NCI-H748 treated with DMSO at 0.1 percent for 48 hours (cell line): Measurements from ENCODE around the gene PMM2.

Experiments used
- DNase-seq: peaks from one replicate; lab custom pipeline; 2025; lab: John Stamatoyannopoulos, UW

The PMM2 gene

GRCh38 chr16:8851761-8852403 lies 54.2 kb downstream of the PMM2 start:
- DNase-seq, result no peak

GRCh38 chr16:8852534-8852933 lies 54.9 kb downstream of the PMM2 start:
- DNase-seq, result no peak

GRCh38 chr16:8853150-8853549 lies 55.5 kb downstream of the PMM2 start:
- DNase-seq, result no peak

GRCh38 chr16:8853611-8854010 lies 56.0 kb downstream of the PMM2 start:
- no peak for DNase-seq

- no peak for DNase-seq
Measured at GRCh38 chr16:8854298-8854948, 56.8 kb downstream of the PMM2 start.

GRCh38 chr16:8855051-8855786 lies 57.6 kb downstream of the PMM2 start:
- DNase-seq, result no peak

- no peak for DNase-seq
Measured at GRCh38 chr16:8855972-8856371, 58.3 kb downstream of the PMM2 start.

GRCh38 chr16:8858994-8859912 lies 61.6 kb downstream of the PMM2 start:
- DNase-seq, result no peak

GRCh38 chr16:8859913-8860881 lies 62.6 kb downstream of the PMM2 start:
- DNase-seq, result no peak

- DNase-seq, result no peak
Measured at GRCh38 chr16:8861563-8862308, 64.1 kb downstream of the PMM2 start.

- DNase-seq, result no peak
Measured at GRCh38 chr16:8862309-8863130, 64.9 kb downstream of the PMM2 start.

GRCh38 chr16:8863594-8864424 lies 66.2 kb downstream of the PMM2 start:
- no peak for DNase-seq

GRCh38 chr16:8864480-8865110 lies 67.0 kb downstream of the PMM2 start:
- no peak for DNase-seq

- no peak for DNase-seq
Measured at GRCh38 chr16:8865145-8865882, 67.7 kb downstream of the PMM2 start.

GRCh38 chr16:8866118-8866883 lies 68.7 kb downstream of the PMM2 start:
- peak; percentile 8 for DNase-seq

- no peak for DNase-seq
Measured at GRCh38 chr16:8866884-8867215, 69.2 kb downstream of the PMM2 start.
